KMS-11 (cell line): ENCODE measurements around the gene CHL1.

ENCODE experiments used
- H2AFZ ChIP-seq: fragments of 200-600 bp; sonication (generic); 2 replicates; pipeline ENCODE4 v1.6.1; 2016; ENCODE audit warnings: antibody characterized with exemption, mixed run types, low read depth
- H3K27ac ChIP-seq: fragments of 200-600 bp; sonication (generic); 2 replicates; pipeline ENCODE4 v1.6.1; 2016; ENCODE audit warnings: mild to moderate bottlenecking, mixed run types
- H3K27me3 ChIP-seq: fragments of 200-600 bp; sonication (generic); 2 replicates; pipeline ENCODE4 v1.6.1; 2017; ENCODE audit warnings: mild to moderate bottlenecking, low read depth, mixed run types, moderate library complexity; ENCODE audit not compliant: insufficient read depth
- H3K36me3 ChIP-seq: fragments of 200-600 bp; sonication (generic); 2 replicates; pipeline ENCODE4 v1.6.1; 2017; ENCODE audit warnings: mild to moderate bottlenecking, mixed run types; ENCODE audit not compliant: insufficient read depth
- H3K4me1 ChIP-seq: fragments of 200-600 bp; sonication (generic); 2 replicates; pipeline ENCODE4 v1.6.1; 2016; ENCODE audit warnings: mild to moderate bottlenecking, low read depth, mixed run types; ENCODE audit not compliant: poor library complexity, severe bottlenecking
- H3K4me2 ChIP-seq: fragments of 200-600 bp; sonication (generic); 2 replicates; pipeline ENCODE4 v1.7.0; 2016; ENCODE audit warnings: mild to moderate bottlenecking, mixed run types
- H3K4me3 ChIP-seq: fragments of 200-600 bp; sonication (generic); IDR thresholded peaks from 2 replicates; pipeline ENCODE4 v1.6.1; 2017; ENCODE audit warnings: low read depth, low read length, mixed read lengths; ENCODE audit not compliant: insufficient read depth
- H3K79me2 ChIP-seq: fragments of 200-600 bp; sonication (generic); 2 replicates; pipeline ENCODE4 v1.6.1; 2016; ENCODE audit warnings: low read depth, mixed run types; ENCODE audit not compliant: insufficient read depth
- H3K9ac ChIP-seq: fragments of 200-600 bp; sonication (generic); 2 replicates; pipeline ENCODE4 v1.6.1; 2016; ENCODE audit warnings: mild to moderate bottlenecking, mixed run types
- H4K20me1 ChIP-seq: fragments of 200-600 bp; sonication (generic); 2 replicates; pipeline ENCODE4 v1.6.1; 2016; ENCODE audit warnings: mild to moderate bottlenecking, mixed run types; ENCODE audit not compliant: insufficient read depth
- CTCF ChIP-seq: fragments of 200-600 bp; sonication (generic); conservative IDR thresholded peaks from 2 replicates; pipeline ENCODE4 v1.6.1; 2017; ENCODE audit warnings: low read depth, mild to moderate bottlenecking, antibody characterized with exemption, low read length, moderate library complexity, mixed read lengths

The CHL1 gene

GRCh38 chr3:377158-377561, 180.6 kb downstream of the CHL1 start:
- Histone ChIP-seq H3K36me3 (no peaks in the 10 kb centered on the region), H2AFZ (no peak overlapping the region), H3K27ac (no peak overlapping the region), H4K20me1 (no peaks in the 10 kb centered on the region), H3K27me3 (no peaks in the 10 kb centered on the region), H3K4me2 (no peak overlapping the region), H3K9ac (no peak overlapping the region), H3K4me1 (no peaks in the 10 kb centered on the region), H3K4me3 (no peak overlapping the region), H3K79me2 (no peaks in the 10 kb centered on the region)
- peak; percentile 53 for TF ChIP-seq CTCF

GRCh38 chr3:380801-381200, 184.2 kb downstream of the CHL1 start:
- Histone ChIP-seq H3K4me2 (no peak overlapping the region), H4K20me1 (no peaks in the 10 kb centered on the region)

GRCh38 chr3:385151-385550, 188.6 kb downstream of the CHL1 start:
- TF ChIP-seq CTCF: no peak
- H3K9ac ChIP-seq: no peak overlapping the region
- H3K4me2 ChIP-seq: no peak overlapping the region
- no peak overlapping the region for H2AFZ ChIP-seq
- no peaks in the 10 kb centered on the region for H3K27me3 ChIP-seq
- no peaks in the 10 kb centered on the region for H3K36me3 ChIP-seq
- no peaks in the 10 kb centered on the region for H3K4me1 ChIP-seq
- no peaks in the 10 kb centered on the region for H3K79me2 ChIP-seq
- no peak overlapping the region for H3K4me3 ChIP-seq
- no peak overlapping the region for H3K27ac ChIP-seq
- H4K20me1 ChIP-seq: no peaks in the 10 kb centered on the region

More at GRCh38 chr3:380801-381200, 184.2 kb downstream of the CHL1 start:
- no peaks in the 10 kb centered on the region for H3K4me1 ChIP-seq
- no peak overlapping the region for H3K27ac ChIP-seq
- TF ChIP-seq CTCF: no peak
- H3K9ac ChIP-seq: no peak overlapping the region
- H3K36me3 ChIP-seq: no peaks in the 10 kb centered on the region
- no peaks in the 10 kb centered on the region for H3K79me2 ChIP-seq
- no peak overlapping the region for H3K4me3 ChIP-seq
- no peak overlapping the region for H2AFZ ChIP-seq
- H3K27me3 ChIP-seq: no peaks in the 10 kb centered on the region

GRCh38 chr3:394775-395174, 198.2 kb downstream of the CHL1 start:
- Histone ChIP-seq H3K36me3 (no peaks in the 10 kb centered on the region), H3K79me2 (no peaks in the 10 kb centered on the region), H3K4me3 (no peak overlapping the region), H3K27ac (no peak overlapping the region), H3K27me3 (no peaks in the 10 kb centered on the region), H2AFZ (no peak overlapping the region), H4K20me1 (no peaks in the 10 kb centered on the region), H3K4me2 (no peak overlapping the region), H3K4me1 (no peaks in the 10 kb centered on the region), H3K9ac (no peak overlapping the region)
- no peak for TF ChIP-seq CTCF
